Type B pancreatic cell (in vitro differentiated cells): Measurements from ENCODE around the gene MGAT5B. TPM values are rescaled to one million over a fixed set of nuclear protein-coding genes. Genes with fewer than 3 reads are reported as not detected.
"Not testable (repeated sequence)": the region's sequence is repeated elsewhere in the genome, so short reads cannot be mapped to it uniquely, and the experiment has no call there.

Experiments used
- DNase-seq: peaks from one replicate; pipeline ENCODE4 v3.0.0; 2021; ENCODE audit warnings: mixed read lengths; ENCODE audit not compliant: unreplicated experiment; ENCODE audit errors: extremely low spot score
- H3K27ac Mint-ChIP-seq: 2 replicates; pipeline ENCODE4 v1.8.0; 2021; ENCODE audit warnings: mild to moderate bottlenecking, mixed read lengths
- H3K27me3 Mint-ChIP-seq: 2 replicates; pipeline ENCODE4 v1.8.0; 2021; ENCODE audit warnings: mixed read lengths
- H3K36me3 Mint-ChIP-seq: 2 replicates; pipeline ENCODE4 v1.8.0; 2021; ENCODE audit warnings: mixed read lengths
- H3K4me1 Mint-ChIP-seq: one replicate; pipeline ENCODE4 v1.8.0; 2021; ENCODE audit warnings: mixed read lengths; ENCODE audit not compliant: unreplicated experiment
- H3K4me3 Mint-ChIP-seq: 2 replicates; pipeline ENCODE4 v1.8.0; 2021; ENCODE audit warnings: mild to moderate bottlenecking, mixed read lengths
- H3K9me3 Mint-ChIP-seq: 2 replicates; pipeline ENCODE4 v1.8.0; 2021; ENCODE audit warnings: mixed read lengths
- CTCF ChIP-seq: fragments of 200-600 bp; sonication (generic); conservative IDR thresholded peaks from 2 replicates; pipeline ENCODE4 v1.5.0; 2021; ENCODE audit warnings: antibody characterized with exemption, mild to moderate bottlenecking
- total RNA-seq: library from RNA; stranded (reverse); gene quantifications from 2 replicates; pipeline ENCODE4 v1.2.1, GENCODE V29; 2021; ENCODE audit warnings: low replicate concordance

MGAT5B gene
- total RNA-seq, 1 donor from 2014 or later = 15.9 TPM

GRCh38 chr17:76848670-76849069, 19.5 kb upstream of the MGAT5B start:
- no peak for DNase-seq
- H3K36me3 Mint-ChIP-seq = no peaks in the 10 kb centered on the region
- no peak overlapping the region for H3K27ac Mint-ChIP-seq
- H3K4me1 Mint-ChIP-seq = no peaks in the 10 kb centered on the region
- H3K9me3 Mint-ChIP-seq = no peaks in the 10 kb centered on the region
- no peak overlapping the region for H3K4me3 Mint-ChIP-seq
- H3K27me3 Mint-ChIP-seq = peaks cover 28% of the 10 kb centered on the region
- TF ChIP-seq CTCF = no peak

GRCh38 chr17:76849160-76849559, 19.0 kb upstream of the MGAT5B start:
- H3K36me3 Mint-ChIP-seq, H3K4me3 Mint-ChIP-seq: not testable (repeated sequence)

DNA sequence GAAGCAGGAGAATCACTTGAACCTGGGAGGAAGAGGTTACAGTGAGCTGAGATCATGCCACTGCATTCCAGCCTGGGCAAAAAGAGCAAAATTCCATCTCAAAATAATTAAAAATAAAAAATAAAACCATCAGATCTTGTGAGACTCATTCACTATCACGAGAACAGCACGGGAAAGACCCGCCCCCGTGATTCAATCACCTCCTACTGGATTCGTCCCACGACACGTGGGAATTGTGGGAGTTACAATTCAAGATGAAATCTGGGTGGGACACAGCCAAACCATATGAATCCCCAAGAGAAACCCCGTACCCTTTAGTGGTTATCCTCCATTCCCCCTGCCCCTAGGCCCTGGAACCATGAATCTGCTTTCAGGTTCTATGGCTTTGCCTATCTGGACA, 15.4 kb upstream of the MGAT5B start:
- Mint-ChIP-seq H3K4me1 (no peaks in the 10 kb centered on the region), H3K27me3 (peaks cover 26% of the 10 kb centered on the region), H3K27ac (no peak overlapping the region), H3K4me3 (no peak overlapping the region), H3K9me3 (no peaks in the 10 kb centered on the region), H3K36me3 (no peaks in the 10 kb centered on the region)
- no peak for DNase-seq
- no peak for TF ChIP-seq CTCF

More at GRCh38 chr17:76849160-76849559, 19.0 kb upstream of the MGAT5B start:
- H3K9me3 Mint-ChIP-seq, H3K27ac Mint-ChIP-seq, H3K4me1 Mint-ChIP-seq, DNase-seq: not testable (repeated sequence)
- peaks cover 28% of the 10 kb centered on the region for H3K27me3 Mint-ChIP-seq

- no peak for DNase-seq
- H3K27me3 Mint-ChIP-seq = peaks cover 34% of the 10 kb centered on the region
- H3K4me3 Mint-ChIP-seq = no peak overlapping the region
- H3K4me1 Mint-ChIP-seq = no peaks in the 10 kb centered on the region
- no peaks in the 10 kb centered on the region for H3K9me3 Mint-ChIP-seq
- no peak overlapping the region for H3K27ac Mint-ChIP-seq
- no peaks in the 10 kb centered on the region for H3K36me3 Mint-ChIP-seq
- no peak for TF ChIP-seq CTCF
Measured at GRCh38 chr17:76855105-76855504, 13.1 kb upstream of the MGAT5B start.

DNA sequence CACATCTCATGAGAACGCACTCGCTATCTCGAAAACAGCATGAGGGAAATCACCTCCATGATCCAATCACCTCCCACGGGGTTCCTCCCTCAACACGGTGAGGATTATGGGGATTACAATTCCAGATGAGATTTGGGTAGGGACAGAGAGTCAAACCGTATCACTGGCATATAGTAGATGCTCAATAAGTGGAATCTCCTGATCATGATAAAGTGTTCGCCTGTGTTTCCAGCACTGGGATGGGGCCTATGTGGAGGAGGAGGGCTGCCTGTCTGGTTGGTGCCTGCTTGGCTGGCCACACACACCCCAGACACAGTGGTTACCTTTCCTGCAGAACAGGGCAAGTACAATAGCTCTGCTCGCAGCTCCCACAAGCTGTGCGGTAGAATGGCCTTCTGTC, 6.1 kb upstream of the MGAT5B start:
- TF ChIP-seq CTCF = no peak
- Mint-ChIP-seq H3K27ac (no peak overlapping the region), H3K36me3 (no peaks in the 10 kb centered on the region), H3K9me3 (no peaks in the 10 kb centered on the region), H3K27me3 (peaks cover 30% of the 10 kb centered on the region), H3K4me1 (peaks cover 1% of the 10 kb centered on the region), H3K4me3 (no peak overlapping the region)
- DNase-seq = no peak

- H3K27ac Mint-ChIP-seq = no peak overlapping the region
- H3K36me3 Mint-ChIP-seq = no peaks in the 10 kb centered on the region
- no peak for TF ChIP-seq CTCF
- H3K9me3 Mint-ChIP-seq = no peaks in the 10 kb centered on the region
- no peak for DNase-seq
- peaks cover 34% of the 10 kb centered on the region for H3K27me3 Mint-ChIP-seq
- no peak overlapping the region for H3K4me3 Mint-ChIP-seq
- peaks cover 6% of the 10 kb centered on the region for H3K4me1 Mint-ChIP-seq
Measured at GRCh38 chr17:76862494-76862893, 5.7 kb upstream of the MGAT5B start.
